OCI-LY1 (cell line): ENCODE results near the gene RXFP1.

Source experiments
- H2AFZ ChIP-seq: fragments of 200-600 bp; sonication (generic), shearing (Covaris generic); 2 replicates; pipeline ENCODE4 v1.6.0; 2014; ENCODE audit warnings: antibody characterized with exemption, mild to moderate bottlenecking, low read length
- H3F3A ChIP-seq: fragments of 200-600 bp; sonication (generic), shearing (Covaris generic); 2 replicates; pipeline ENCODE4 v1.6.0; 2014; ENCODE audit warnings: mild to moderate bottlenecking, antibody characterized with exemption, low read length, moderate library complexity; ENCODE audit not compliant: insufficient read depth
- H3K27ac ChIP-seq: fragments of 200-600 bp; sonication (generic); 2 replicates; pipeline ENCODE4 v1.5.1; 2014; ENCODE audit warnings: low read length, mixed run types, mild to moderate bottlenecking, low read depth; ENCODE audit not compliant: poor library complexity, severe bottlenecking
- H3K27me3 ChIP-seq: fragments of 200-600 bp; sonication (generic); 2 replicates; pipeline ENCODE4 v1.6.0; 2014; ENCODE audit warnings: antibody characterized with exemption, mild to moderate bottlenecking, low read length, moderate library complexity; ENCODE audit not compliant: insufficient read depth
- H3K36me3 ChIP-seq: fragments of 200-600 bp; sonication (generic); 2 replicates; pipeline ENCODE4 v1.6.1; 2014; ENCODE audit warnings: mild to moderate bottlenecking, antibody characterized with exemption, low read length, moderate library complexity, mixed read lengths; ENCODE audit not compliant: insufficient read depth
- H3K4me1 ChIP-seq: fragments of 200-600 bp; sonication (generic); 2 replicates; pipeline ENCODE4 v1.5.1; 2014; ENCODE audit warnings: mild to moderate bottlenecking, low read length, moderate library complexity; ENCODE audit not compliant: insufficient read depth, severe bottlenecking
- H3K4me2 ChIP-seq: fragments of 200-600 bp; sonication (generic), shearing (Covaris generic); 2 replicates; pipeline ENCODE4 v1.6.1; 2014; ENCODE audit warnings: low read length
- H3K4me3 ChIP-seq: fragments of 200-600 bp; sonication (generic); 2 replicates; pipeline ENCODE4 v1.5.1; 2014; ENCODE audit warnings: low read length, low read depth, mild to moderate bottlenecking, mixed read lengths; ENCODE audit not compliant: poor library complexity, severe bottlenecking
- H3K79me2 ChIP-seq: fragments of 200-600 bp; shearing (Covaris generic); 2 replicates; pipeline ENCODE4 v1.6.1; 2016; ENCODE audit warnings: mixed run types, low read length, mixed read lengths; ENCODE audit not compliant: insufficient read depth
- H3K9ac ChIP-seq: fragments of 200-600 bp; sonication (generic), shearing (Covaris generic); 2 replicates; pipeline ENCODE4 v1.6.1; 2014; ENCODE audit warnings: mild to moderate bottlenecking, low read length, mixed read lengths
- H3K9me2 ChIP-seq: fragments of 200-600 bp; sonication (generic), shearing (Covaris generic); 2 replicates; pipeline ENCODE4 v1.6.1; 2014; ENCODE audit warnings: low read depth, mild to moderate bottlenecking, low read length, mixed read lengths
- H3K9me3 ChIP-seq: fragments of 200-600 bp; shearing (Covaris generic); 2 replicates; pipeline ENCODE4 v1.6.1; 2014; ENCODE audit warnings: low read length, mixed read lengths
- H4K20me1 ChIP-seq: fragments of 200-600 bp; sonication (generic), shearing (Covaris generic); 2 replicates; pipeline ENCODE4 v1.6.0; 2016; ENCODE audit warnings: mild to moderate bottlenecking, low read length; ENCODE audit not compliant: insufficient read depth
- EZH2 ChIP-seq: fragments of 200-600 bp; sonication (generic), shearing (Covaris generic); IDR thresholded peaks from 2 replicates; pipeline ENCODE4 v1.8.0; 2017; ENCODE audit warnings: borderline replicate concordance, mixed run types, mild to moderate bottlenecking, antibody characterized with exemption, low read length, moderate library complexity, mixed read lengths
- TF ChIP-seq, protein P1 (sequence below): fragments of 200-600 bp; sonication (generic), shearing (Covaris generic); IDR thresholded peaks from 2 replicates; pipeline ENCODE4 v1.5.1; 2017; ENCODE audit warnings: mild to moderate bottlenecking, antibody characterized with exemption, low read length, moderate library complexity, mixed read lengths

RXFP1 gene

GRCh38 chr4:158586881-158587280 lies 65.2 kb downstream of the RXFP1 start:
- Histone ChIP-seq H3K9ac (no peak overlapping the region), H4K20me1 (no peaks in the 10 kb centered on the region), H3K36me3 (no peaks in the 10 kb centered on the region), H3K4me1 (no peaks in the 10 kb centered on the region), H3K4me2 (no peak overlapping the region), H3K4me3 (no peak overlapping the region), H3F3A (no peaks in the 10 kb centered on the region), H3K27me3 (no peaks in the 10 kb centered on the region), H2AFZ (no peak overlapping the region), H3K79me2 (no peaks in the 10 kb centered on the region), H3K9me2 (no peaks in the 10 kb centered on the region), H3K9me3 (no peaks in the 10 kb centered on the region), H3K27ac (no peak overlapping the region)
- TF ChIP-seq, protein P1, sequence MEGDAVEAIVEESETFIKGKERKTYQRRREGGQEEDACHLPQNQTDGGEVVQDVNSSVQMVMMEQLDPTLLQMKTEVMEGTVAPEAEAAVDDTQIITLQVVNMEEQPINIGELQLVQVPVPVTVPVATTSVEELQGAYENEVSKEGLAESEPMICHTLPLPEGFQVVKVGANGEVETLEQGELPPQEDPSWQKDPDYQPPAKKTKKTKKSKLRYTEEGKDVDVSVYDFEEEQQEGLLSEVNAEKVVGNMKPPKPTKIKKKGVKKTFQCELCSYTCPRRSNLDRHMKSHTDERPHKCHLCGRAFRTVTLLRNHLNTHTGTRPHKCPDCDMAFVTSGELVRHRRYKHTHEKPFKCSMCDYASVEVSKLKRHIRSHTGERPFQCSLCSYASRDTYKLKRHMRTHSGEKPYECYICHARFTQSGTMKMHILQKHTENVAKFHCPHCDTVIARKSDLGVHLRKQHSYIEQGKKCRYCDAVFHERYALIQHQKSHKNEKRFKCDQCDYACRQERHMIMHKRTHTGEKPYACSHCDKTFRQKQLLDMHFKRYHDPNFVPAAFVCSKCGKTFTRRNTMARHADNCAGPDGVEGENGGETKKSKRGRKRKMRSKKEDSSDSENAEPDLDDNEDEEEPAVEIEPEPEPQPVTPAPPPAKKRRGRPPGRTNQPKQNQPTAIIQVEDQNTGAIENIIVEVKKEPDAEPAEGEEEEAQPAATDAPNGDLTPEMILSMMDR: no peak
- TF ChIP-seq EZH2: no peak

- Histone ChIP-seq H3K9me3 (no peaks in the 10 kb centered on the region), H3F3A (no peaks in the 10 kb centered on the region), H3K27me3 (no peaks in the 10 kb centered on the region), H4K20me1 (no peaks in the 10 kb centered on the region), H3K4me1 (no peaks in the 10 kb centered on the region), H3K9me2 (no peaks in the 10 kb centered on the region), H3K9ac (no peak overlapping the region), H3K4me2 (no peak overlapping the region), H3K36me3 (no peaks in the 10 kb centered on the region), H3K4me3 (no peak overlapping the region), H2AFZ (no peak overlapping the region), H3K79me2 (no peaks in the 10 kb centered on the region), H3K27ac (no peak overlapping the region)
- TF ChIP-seq EZH2: no peak
- TF ChIP-seq, protein P1: no peak
These were observed 66.6 kb downstream of the RXFP1 start for GRCh38 chr4:158588285-158588684.

GRCh38 chr4:158588777-158589176 lies 67.1 kb downstream of the RXFP1 start:
- no peak overlapping the region for H2AFZ ChIP-seq
- H3K27me3 ChIP-seq: no peaks in the 10 kb centered on the region

More at GRCh38 chr4:158588777-158589176, 67.1 kb downstream of the RXFP1 start:
- TF ChIP-seq, protein P1: no peak
- no peak for TF ChIP-seq EZH2
- H3K4me2 ChIP-seq: no peak overlapping the region
- no peaks in the 10 kb centered on the region for H3K36me3 ChIP-seq
- no peaks in the 10 kb centered on the region for H3K79me2 ChIP-seq
- no peak overlapping the region for H3K27ac ChIP-seq
- no peak overlapping the region for H3K4me3 ChIP-seq
- no peaks in the 10 kb centered on the region for H4K20me1 ChIP-seq
- no peaks in the 10 kb centered on the region for H3K4me1 ChIP-seq
- H3K9me2 ChIP-seq: no peaks in the 10 kb centered on the region
- H3F3A ChIP-seq: no peaks in the 10 kb centered on the region
- H3K9ac ChIP-seq: no peak overlapping the region
- H3K9me3 ChIP-seq: no peaks in the 10 kb centered on the region
